SK-N-SH treated with all-trans-retinoic acid at 6 μM for 48 hours (cell line): ENCODE measurements around the gene KLF12.

Experiments used
- BACH2 ChIP-seq: fragments of 250-450 bp; sonication (Bioruptor Pico); IDR thresholded peaks from 2 replicates; pipeline ENCODE4 v1.9.0; 2021; ENCODE audit warnings: mild to moderate bottlenecking, borderline replicate concordance
- PATZ1 ChIP-seq: fragments of 250-450 bp; sonication (Bioruptor Pico); IDR thresholded peaks from 2 replicates; pipeline ENCODE4 v1.8.0; 2020; ENCODE audit warnings: mild to moderate bottlenecking, moderate library complexity, borderline replicate concordance
- PPARA ChIP-seq: fragments of 250-450 bp; sonication (Bioruptor Pico); IDR thresholded peaks from 2 replicates; pipeline ENCODE4 v1.5.0; 2020; ENCODE audit warnings: mild to moderate bottlenecking, borderline replicate concordance
- SNAI2 ChIP-seq: fragments of 250-450 bp; sonication (Bioruptor Pico); IDR thresholded peaks from 2 replicates; pipeline ENCODE4 v1.5.0; 2020; ENCODE audit warnings: mild to moderate bottlenecking, moderate library complexity
- TOX ChIP-seq: fragments of 250-450 bp; sonication (Bioruptor Pico); IDR thresholded peaks from 2 replicates; pipeline ENCODE4 v1.8.0; 2021; ENCODE audit warnings: mild to moderate bottlenecking, moderate library complexity, borderline replicate concordance
- ZNF565 ChIP-seq: fragments of 450-650 bp; formaldehyde crosslinking; conservative IDR thresholded peaks from 2 replicates; pipeline ENCODE4 v1.5.0; 2020; ENCODE audit warnings: low read depth, mild to moderate bottlenecking, moderate library complexity
- ZNF8 ChIP-seq: fragments of 450-650 bp; formaldehyde crosslinking; IDR thresholded peaks from 2 replicates; pipeline ENCODE4 v1.5.0; 2020; ENCODE audit warnings: mild to moderate bottlenecking, moderate library complexity
- TF ChIP-seq, protein P1 (sequence below): fragments of 250-450 bp; sonication (Bioruptor Pico); IDR thresholded peaks from 2 replicates; pipeline ENCODE4 v1.5.1; 2020; ENCODE audit warnings: low read depth, mild to moderate bottlenecking, moderate library complexity

DNA sequence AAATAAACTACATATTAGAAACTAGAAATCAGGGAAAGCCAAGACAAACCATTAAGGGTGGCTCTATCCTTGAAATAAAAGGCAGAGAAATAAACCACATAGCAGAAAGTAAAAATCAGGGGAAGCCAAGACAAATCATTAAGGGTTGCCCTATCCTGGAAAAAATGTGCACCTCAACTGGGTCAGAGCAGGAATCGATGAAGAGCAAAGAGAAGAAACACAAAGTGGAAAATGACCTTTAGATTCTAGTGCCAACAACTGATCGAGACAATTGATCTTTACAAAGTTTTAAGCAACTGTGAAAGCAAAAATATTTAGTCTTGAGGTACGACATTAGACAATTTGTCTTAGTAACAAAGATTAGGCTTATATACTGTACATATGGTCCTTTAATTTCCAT is 26.6 kb downstream of the KLF12 start:
- TF ChIP-seq PATZ1 (CRISPR knock-in tag): no peak
- TF ChIP-seq BACH2 (CRISPR knock-in tag): no peak
- TF ChIP-seq SNAI2 (CRISPR knock-in tag): no peak
- no peak for TF ChIP-seq ZNF565 (CRISPR knock-in tag)
- no peak for TF ChIP-seq ZNF8
- no peak for TF ChIP-seq PPARA
- TF ChIP-seq, protein P1, sequence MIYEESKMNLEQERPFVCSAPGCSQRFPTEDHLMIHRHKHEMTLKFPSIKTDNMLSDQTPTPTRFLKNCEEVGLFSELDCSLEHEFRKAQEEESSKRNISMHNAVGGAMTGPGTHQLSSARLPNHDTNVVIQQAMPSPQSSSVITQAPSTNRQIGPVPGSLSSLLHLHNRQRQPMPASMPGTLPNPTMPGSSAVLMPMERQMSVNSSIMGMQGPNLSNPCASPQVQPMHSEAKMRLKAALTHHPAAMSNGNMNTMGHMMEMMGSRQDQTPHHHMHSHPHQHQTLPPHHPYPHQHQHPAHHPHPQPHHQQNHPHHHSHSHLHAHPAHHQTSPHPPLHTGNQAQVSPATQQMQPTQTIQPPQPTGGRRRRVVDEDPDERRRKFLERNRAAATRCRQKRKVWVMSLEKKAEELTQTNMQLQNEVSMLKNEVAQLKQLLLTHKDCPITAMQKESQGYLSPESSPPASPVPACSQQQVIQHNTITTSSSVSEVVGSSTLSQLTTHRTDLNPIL (CRISPR knock-in tag): no peak
- no peak for TF ChIP-seq TOX (CRISPR knock-in tag)
